AG10803 (cell line): ENCODE data around the gene KSR1.

Source experiments
- DNase-seq: peaks from one replicate; pipeline ENCODE4 v3.0.0; 2010; ENCODE audit warnings: low read depth
- H3K4me3 ChIP-seq: 2 replicates; pipeline ENCODE4 v1.5.1; 2011; ENCODE audit warnings: mild to moderate bottlenecking, low read length, control low read depth
- TF ChIP-seq, protein P1 (sequence below): conservative IDR thresholded peaks from 2 replicates; pipeline ENCODE4 v1.5.1; 2011; ENCODE audit warnings: mild to moderate bottlenecking, low read length, control low read depth, inconsistent platforms

Gene KSR1

DNA sequence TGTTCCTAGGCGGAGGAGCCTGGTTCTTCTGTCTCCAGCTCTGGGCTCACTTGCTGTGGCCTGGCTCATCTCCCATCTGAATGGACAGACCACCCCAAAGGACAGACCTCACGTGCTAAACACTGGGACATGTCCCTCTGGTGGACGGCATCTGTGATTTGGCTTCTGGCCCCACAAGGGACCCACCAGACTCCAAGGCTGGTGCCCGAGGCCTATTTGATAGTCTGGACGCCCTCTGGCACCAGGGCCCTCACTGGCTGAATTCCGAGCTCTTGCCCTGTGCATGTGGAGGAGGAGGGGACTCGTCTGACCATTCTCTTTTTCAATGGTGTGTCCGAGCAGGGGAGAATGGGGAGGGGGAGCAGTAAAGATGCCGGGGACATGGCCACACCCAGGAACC is 112.0 kb downstream of the KSR1 start:
- no peak for DNase-seq
- no peak overlapping the region for H3K4me3 ChIP-seq
- TF ChIP-seq, protein P1, sequence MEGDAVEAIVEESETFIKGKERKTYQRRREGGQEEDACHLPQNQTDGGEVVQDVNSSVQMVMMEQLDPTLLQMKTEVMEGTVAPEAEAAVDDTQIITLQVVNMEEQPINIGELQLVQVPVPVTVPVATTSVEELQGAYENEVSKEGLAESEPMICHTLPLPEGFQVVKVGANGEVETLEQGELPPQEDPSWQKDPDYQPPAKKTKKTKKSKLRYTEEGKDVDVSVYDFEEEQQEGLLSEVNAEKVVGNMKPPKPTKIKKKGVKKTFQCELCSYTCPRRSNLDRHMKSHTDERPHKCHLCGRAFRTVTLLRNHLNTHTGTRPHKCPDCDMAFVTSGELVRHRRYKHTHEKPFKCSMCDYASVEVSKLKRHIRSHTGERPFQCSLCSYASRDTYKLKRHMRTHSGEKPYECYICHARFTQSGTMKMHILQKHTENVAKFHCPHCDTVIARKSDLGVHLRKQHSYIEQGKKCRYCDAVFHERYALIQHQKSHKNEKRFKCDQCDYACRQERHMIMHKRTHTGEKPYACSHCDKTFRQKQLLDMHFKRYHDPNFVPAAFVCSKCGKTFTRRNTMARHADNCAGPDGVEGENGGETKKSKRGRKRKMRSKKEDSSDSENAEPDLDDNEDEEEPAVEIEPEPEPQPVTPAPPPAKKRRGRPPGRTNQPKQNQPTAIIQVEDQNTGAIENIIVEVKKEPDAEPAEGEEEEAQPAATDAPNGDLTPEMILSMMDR, result no peak

GRCh38 chr17:27568811-27569210 is 112.6 kb downstream of the KSR1 start:
- TF ChIP-seq, protein P1, result no peak
- no peak overlapping the region for H3K4me3 ChIP-seq
- no peak for DNase-seq

DNA sequence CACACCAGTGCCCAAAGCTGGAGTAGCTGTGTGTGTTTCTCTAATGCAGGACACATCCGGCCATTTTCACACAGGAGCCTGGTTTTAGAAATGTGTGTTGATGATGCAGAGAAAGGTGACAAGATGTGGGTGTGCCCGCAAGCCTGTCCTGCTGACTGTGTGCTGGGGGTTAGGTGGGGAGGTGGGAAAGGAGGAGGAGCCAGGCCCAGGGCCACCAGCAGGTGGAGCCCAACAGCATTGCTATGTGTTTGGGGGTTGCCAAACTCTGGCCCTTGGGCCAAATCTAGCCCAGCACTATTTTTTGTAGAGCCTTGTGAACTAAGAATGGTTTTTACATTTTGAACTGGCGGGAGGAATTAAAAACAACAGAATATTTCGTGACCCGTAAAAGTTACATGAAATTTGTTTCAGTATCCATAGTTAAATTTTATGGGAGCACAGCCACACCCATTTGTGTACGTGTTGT is 113.0 kb downstream of the KSR1 start:
- TF ChIP-seq, protein P1, result peak; percentile 60
- no peak overlapping the region for H3K4me3 ChIP-seq
- no peak for DNase-seq

GRCh38 chr17:27569884-27570577 is 113.8 kb downstream of the KSR1 start:
- H3K4me3 ChIP-seq, result no peak overlapping the region
- DNase-seq, result no peak
- TF ChIP-seq, protein P1, result no peak

DNA sequence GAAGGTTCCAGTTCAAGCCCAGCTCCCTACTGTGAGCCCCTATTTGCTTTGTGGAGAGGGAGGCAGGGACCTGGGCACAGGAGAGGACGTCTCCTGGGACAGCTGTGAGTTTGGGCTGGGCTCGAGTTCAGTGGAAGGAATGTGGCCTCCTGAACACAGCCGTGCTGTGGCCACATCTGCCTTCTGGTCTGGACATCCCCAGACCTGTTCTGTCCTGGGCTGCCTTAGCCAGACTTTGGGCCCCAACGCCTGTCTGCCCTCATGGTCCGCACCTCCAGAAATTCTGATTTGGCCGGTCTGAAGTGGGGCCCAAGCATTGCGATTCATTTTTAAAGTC is 114.3 kb downstream of the KSR1 start:
- TF ChIP-seq, protein P1, result no peak
- H3K4me3 ChIP-seq, result no peak overlapping the region
- no peak for DNase-seq

DNA sequence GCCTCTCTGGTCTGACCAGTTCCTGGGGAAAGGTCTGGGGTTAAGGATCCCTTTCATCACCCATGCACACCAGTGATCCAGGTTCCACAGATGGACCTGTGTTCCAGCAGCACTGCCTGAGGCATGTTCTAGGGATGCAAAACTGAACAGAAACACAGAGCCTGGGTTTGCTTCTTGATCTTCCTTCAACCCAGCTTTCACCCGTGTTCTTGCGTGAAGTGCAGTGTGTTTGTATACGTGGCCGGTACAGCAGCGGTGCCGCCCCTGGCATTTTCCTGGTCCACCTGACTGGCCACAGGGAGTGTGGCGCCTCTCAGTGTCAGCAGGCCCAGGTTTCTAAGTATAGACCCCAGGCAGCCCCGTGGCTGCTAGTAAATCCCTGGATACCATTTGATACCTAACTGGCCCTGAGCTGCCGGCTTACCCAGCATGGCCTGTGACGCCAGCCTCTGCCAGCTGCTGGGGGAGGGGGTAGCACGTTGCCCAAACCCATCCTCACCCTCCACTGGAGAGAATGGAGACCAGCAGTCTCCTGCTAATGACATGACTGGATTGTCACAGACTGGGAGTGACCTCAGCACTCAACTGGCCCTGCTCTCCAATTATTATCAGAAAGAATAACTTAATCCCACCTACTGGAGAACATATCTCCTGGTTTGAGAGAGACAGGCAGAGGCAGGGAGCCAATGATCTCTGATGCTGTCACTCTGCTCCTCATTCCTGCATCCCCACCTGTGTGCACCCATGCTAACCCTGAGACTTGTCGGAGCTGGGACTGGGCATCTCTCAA is 115.5 kb downstream of the KSR1 start:
- TF ChIP-seq, protein P1, result no peak
- DNase-seq, result no peak
- no peak overlapping the region for H3K4me3 ChIP-seq

DNA sequence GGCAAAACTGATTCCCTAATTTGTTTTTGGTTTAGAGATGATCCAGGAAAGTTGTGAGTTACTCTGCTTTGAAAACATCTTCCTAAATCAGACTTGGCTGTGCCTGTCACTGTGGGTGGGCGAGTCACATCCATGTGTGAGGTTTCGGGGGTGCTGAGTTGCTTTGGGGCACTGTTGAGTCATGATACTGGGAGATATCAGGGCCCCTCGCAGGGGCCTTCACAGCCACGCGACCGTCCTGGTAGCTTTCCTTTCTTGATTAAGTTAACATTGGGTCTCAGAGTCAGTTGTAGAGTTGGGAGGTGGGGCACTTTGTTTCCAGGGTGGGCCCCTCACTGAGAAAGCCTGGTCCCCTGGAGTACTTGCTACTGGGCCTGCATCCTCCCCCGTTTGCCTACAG is 116.4 kb downstream of the KSR1 start:
- TF ChIP-seq, protein P1, result no peak
- DNase-seq, result peak; percentile 29
- no peak overlapping the region for H3K4me3 ChIP-seq
